Stimulated activated CD4-positive, alpha-beta T cell treated with anti-CD3 and anti-CD28 coated beads, Interleukin-4, amount 100 ng/mL, for 24 hours (primary cell): ENCODE results near the gene PTPRJ.
"Not testable (repeated sequence)": the region's sequence is repeated elsewhere in the genome, so short reads cannot be mapped to it uniquely, and the experiment has no call there.

Source experiments
- DNase-seq: peaks from one replicate; pipeline ENCODE4 v3.0.0-alpha.2; 2020

PTPRJ gene

GRCh38 chr11:47980088-47980906, at the start of gene PTPRJ:
TSS of gene PTPRJ (plus strand) at chr11:47980559. CDS start at chr11:47980913, 354 bp downstream.
- DNase-seq: peak; percentile 56

- no peak for DNase-seq
Observed at GRCh38 chr11:47932544-47932943, 47.8 kb upstream of the PTPRJ start.

DNA sequence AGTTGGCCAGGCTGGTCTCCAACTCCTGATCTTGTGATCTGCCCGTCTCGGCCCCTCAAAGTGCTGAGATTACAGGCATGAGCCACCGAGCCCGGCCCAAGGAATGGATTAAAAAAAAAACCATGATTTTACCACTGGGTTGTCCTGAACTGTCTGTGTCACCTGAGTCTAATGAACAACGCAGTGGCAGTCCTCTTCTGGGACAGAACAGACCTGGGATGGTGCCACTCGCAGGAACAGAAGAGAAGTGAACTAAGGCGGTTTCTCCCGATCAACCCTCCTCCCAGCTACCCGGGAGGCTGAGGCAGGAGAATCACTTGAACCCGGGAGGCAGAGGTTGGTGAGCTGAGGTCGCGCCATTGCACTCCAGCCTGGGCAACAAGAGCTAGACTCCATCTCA, 46.6 kb upstream of the PTPRJ start:
- DNase-seq: not testable (repeated sequence)

DNA sequence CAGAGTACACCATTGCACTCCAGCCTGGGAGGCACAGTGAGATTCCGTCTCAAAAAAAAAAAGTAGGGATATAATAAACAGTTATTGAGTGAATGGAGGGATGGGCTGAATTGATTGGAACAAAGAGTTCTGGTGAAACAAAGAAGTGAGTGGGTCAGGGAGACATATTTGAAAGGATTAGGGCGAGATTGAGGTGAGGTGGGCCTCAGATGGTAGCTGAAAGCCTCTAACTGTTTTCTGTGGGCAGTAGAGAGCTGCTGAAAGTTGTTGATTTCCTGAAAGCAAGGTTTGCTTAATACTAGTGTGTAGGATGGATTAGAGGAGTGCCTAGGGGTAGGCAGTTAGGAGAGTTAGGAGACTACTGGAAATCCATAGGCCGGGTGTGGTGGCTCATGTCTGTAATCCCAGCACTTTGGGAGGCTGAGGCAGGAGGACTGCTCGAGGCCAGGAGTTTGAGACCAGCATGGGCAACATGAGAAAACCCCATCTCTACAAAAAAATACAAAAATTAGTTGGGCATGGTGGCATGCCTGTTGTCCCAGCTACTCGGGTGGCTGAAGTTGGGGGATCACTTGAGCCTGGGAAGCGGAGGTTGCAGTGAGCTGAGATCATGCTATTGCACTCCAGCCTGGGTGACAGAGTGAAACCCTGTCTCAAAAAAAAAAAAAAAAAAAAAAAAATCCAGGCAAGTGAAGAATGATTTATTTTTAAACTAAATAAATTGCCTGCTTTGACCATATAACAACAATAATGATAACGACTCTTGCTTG, 41.4 kb upstream of the PTPRJ start:
- no peak for DNase-seq

DNA sequence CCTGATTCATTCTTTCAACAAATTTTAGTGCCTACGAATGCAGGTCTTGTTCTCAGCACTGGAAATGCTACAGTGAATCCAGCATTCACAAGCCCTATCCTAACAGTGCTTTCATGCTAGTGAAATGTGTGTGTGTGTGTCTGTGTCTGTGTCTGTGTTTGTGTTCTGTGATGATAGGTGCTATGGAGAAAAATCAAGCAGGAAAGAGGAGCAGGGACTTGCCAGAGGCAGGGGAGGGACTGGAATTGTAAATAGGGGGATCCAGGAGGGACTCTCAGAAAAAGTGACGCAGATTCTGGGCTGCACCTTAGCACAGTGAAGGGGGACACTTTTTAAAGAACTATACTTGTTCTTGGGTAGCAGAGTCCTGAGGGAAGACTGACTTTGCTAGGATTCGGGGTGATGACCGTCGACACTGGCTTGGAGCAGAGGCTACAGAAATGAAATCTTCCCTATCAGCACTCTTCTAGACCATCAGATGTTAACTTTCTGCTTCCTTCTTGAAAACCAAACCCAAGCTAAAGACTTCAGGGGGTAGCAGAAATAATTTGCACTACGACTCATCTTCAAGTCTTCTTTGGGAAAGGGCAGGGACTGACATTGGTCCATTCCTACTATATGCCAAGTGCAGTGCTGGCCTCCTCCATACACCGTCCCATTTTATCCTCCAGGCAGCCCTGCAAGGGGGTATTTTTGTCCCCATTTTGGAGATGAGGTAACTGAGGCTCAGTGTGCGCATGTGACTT, 39.3 kb upstream of the PTPRJ start:
- DNase-seq: no peak

GRCh38 chr11:47941907-47942558, 38.3 kb upstream of the PTPRJ start:
- DNase-seq: no peak

DNA sequence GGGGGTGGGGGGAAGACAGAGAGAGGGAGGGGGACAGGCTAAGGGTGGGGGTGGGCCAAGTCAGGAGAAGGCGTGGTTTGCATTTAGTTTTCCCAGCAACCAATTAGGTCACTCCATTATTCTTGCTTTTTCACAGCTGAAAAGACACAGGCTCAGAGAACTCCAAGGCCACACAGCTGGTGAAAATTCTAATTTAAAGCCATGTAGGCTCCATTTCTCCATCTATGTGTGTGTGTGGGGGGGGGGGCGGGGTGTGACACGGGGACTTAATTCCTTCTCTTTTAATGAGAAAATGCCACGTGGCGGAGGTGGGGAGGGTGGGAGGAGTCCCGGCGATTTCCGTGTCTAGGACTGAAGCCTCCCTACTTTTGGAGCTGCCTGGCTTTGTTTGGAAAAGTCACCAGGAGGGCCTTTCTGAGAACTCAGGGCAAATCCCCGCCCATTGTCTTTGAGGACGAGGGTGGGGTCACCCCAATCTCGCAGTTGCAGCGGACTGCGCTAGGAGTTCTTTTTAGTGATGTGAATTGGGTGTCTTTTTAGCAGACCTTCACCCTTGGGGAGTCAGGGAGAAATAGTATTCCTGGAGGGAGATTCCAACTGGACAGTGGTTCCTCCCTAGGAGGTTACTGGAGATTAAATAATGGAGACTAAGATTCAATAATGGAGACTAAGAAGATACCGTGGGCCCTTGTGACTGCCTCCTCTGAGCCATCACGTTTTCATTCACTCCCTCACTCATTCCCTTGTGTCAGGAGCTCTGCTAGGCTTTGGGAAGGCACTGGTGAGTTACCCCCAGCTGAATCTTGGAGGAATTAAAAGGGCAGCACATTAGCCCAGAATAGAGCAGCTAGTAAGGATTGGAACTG, 36.4 kb upstream of the PTPRJ start:
- no peak for DNase-seq

DNA sequence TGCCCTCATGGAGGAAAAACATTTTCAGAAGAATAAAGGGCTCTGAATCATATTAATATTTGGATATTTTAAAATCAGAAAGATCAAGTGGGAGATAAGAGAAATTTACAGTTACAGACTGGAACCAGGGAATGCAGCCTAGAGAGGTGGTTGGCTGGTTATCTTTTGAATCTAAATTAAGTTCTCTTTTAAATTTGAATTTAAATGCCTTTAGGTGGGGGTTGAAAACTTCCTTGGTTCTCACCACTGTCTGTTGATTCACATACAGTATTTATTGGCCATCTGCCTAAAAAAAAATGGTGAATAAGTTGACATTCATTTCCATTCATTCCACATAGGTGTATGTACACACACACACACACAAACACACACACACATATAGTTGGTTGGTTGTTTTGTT, 35.7 kb upstream of the PTPRJ start:
- DNase-seq: no peak

DNA sequence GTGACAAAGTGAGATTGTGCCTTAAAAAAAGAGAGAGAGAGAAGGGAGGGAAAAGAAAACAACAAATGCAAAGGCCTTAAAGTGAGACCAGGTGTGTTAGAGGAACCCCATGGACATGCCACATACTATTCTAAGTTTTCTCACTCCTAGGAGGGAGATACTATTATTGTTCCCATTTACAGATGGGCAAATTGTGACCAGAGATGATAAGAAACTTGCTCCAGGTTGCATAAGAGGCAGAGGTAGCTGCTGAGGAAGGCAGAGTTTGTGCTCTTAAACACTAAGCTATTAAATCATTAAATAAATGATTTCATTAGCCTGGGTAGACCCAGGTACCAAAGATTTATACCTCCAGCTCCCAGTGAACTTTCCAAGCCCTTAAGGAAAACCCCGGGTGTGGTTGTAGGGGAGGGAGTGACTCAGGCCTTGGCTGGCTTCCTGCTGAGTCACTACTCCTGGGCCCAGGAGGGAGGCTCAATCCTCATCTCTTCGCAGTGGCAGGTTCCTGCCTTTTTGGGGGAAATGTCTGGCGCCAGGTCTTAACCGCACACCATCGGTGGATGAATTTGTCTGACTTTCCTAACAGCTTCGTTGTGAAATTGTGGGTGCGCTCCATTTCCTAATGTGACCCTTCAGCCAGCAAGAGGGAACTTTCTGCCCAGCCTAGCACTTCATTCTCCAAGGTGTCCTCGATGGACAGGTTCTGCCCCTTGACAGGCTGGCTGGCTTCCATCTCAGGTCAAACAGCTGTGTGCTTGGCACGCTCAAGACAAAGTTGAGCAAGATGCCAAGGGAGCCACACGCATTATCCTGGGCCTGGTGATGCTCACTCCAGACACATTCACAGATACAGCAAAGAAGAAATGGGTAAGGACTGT, 33.4 kb upstream of the PTPRJ start:
- peak; percentile 36 for DNase-seq

DNA sequence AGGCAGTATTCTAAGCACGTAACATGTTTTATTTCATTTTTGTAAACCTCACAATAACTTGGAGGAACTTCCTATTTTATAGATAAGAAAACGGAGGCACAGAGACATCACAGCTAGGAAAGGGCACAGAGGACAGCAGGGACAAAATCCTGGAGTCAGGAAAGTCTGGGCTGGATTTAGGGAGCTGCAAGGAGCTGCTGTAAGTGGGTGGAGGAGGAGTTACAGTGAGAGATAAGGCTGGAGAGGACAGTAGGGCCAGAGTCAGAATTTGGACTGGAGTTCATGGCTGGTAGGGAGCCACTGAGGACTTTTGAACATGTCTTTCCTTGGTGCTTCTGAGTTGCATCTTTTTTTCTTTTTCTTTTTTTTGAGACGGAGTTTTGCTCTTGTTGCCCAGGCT, 32.2 kb upstream of the PTPRJ start:
- DNase-seq: no peak

DNA sequence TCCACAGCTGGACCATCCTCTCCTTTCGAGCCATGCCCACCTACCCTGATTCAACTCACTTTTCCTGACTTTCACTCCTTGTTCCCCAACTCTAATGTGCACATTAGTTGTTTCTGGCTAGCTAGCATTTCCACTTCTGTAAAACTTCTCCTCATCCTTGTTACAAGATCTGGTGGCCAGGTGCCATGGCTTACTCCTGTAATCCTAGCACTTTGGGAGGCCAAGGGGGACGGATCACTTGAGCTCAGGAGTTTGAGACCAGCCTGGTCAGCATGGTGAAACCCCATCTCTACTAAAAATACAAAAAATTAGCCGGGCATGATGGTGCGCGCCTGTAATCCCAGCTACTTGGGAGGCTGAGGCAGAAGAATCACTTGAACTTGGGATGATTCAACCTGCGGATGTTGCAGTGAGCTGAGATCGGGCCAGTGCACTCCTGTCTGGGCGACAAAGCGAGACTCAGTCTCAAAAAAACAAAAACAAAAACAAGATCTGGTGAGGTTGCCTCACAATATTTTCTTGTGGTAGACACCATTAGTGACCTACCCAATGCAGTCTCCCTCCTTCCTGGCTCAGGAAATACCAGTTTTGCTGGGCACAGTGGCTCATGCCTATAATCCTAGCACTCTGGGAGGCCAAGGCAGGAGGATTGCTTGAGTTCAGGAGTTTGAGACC, 31.2 kb upstream of the PTPRJ start:
- not testable (repeated sequence) for DNase-seq

- DNase-seq: peak; percentile 61
Observed at GRCh38 chr11:47950396-47950795, 30.0 kb upstream of the PTPRJ start.

DNA sequence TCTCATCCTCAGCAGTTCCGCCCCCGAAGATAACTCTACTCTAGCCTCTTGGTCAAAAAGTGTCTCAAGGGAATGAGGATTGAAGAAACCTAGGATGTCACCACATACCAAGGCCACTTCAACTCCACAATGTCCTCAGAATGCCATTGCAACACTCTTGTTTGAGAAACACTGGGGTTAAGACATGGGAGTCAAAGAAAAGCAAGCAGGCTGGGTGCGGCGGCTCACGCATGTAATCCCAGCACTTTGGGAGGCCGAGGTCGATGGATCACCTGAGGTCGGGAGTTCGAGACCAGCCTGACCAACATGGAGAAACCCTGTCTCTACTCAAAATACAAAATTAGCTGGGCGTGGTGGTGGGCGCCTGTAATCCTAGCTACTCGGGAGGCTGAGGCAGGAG, 28.9 kb upstream of the PTPRJ start:
- not testable (repeated sequence) for DNase-seq

DNA sequence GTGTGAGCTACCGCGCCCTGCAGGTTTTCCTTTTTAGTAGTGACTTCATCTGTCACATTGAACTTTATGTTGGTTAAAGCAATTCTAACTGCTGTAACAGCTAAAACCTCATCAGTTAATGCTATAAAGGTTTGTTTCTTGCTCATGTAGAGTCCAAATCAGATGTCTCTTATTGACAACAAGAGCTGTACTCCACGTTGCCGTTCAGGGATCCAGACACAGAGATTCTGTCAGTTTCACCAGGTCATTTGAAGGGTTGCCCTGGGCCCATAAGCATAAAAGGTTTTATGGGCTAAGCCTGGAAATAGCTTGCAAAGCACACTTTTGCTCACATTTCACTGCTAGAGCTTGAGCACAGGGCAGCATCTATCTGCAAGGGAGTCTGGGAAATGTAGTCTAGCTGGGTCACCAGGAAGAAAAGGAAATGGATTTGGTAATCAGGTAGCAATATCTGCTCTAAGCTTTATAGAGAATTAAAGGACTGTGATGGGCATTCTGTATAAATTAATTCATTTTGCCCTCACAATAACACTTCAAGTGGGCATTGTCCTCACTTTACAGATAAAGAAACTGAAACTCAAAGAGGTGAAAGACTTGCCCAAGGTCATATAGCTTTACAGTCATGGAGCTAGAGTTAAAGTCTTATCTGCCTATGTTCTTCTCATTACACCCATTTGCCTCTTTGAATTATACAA, 25.2 kb upstream of the PTPRJ start:
- no peak for DNase-seq

GRCh38 chr11:47960015-47960414, 20.3 kb upstream of the PTPRJ start:
- no peak for DNase-seq

- DNase-seq: no peak
Observed at GRCh38 chr11:47961383-47961782, 19.0 kb upstream of the PTPRJ start.

DNA sequence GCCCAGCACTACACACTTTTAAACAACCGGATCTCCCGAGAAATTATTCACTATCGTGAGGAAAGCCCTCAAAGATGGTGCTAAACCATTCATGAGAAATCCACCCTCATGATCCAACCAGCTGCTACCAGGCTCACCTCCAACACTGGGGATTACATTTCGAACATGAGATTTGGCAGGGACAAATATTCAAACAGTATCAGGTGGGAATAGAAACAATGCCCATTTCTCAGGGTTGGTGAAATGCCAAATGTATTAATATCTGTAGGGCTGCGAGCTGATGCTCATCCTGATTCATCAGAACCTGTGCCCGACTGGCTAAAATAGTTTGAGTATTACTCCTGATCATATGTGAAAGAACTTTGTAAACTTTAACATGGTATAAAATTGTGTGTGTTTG, 15.8 kb upstream of the PTPRJ start:
- no peak for DNase-seq

DNA sequence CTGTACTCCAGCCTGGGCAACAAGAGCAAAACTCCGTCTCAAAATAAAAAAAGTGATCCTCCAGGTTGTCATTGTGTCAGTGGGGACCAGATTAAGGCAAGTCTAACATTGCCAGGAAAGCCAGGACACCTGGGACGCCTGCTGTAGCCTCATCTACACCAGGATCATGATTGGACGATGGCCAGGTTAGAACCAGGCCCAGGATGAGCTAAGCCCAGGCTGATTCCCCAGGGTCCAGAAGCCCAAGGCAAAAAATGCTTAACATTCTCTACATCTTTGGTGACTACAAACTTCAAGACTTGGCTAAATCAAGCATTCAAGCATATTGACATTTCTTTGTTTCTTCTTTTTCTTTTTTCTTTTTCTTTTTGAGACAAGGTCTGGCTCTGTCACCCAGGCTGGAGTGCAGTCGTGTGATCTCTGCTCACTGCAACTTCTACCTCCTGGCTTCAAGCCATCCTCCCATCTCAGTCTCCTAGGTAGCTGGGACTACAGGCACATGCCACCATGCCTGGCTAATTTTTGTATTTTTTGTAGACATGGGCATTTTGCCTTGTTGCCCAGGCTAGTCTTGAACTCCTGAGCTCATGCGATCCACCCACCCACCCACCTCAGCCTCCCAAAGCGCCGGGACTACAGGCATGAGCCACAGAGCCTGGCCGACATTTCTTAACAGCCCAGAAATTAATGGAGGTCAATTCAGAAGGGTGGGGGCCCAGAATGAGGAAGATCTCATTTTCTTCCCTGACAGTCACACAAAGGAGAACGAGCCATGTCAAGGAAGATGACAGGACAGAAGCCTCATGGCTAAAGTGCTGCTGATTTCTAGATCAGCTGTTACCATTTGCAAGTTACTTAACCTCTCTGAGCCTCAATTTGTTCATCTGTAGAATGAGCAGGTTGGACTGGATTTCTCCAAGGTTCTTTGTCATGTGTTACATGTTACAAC, 12.5 kb upstream of the PTPRJ start:
- DNase-seq: no peak
